ENCODE results near the gene KRT38. TPM values are rescaled to one million over a fixed set of nuclear protein-coding genes. Genes with fewer than 3 reads are reported as not detected.

The KRT38 gene
- total RNA-seq, 1 experiment from 2014 or later = not detected

- H3K14ac ChIP-seq (ENCODE audit: insufficient read depth, low read length) = no peak overlapping the region
- no peak for TF ChIP-seq CTCF (conservative IDR thresholded peaks at IDR 0.05)
- H3K23me2 ChIP-seq (ENCODE audit: insufficient read length, low read depth, low read length, poor library complexity, severe bottlenecking) = no peaks in the 10 kb centered on the region
- H2BK5ac ChIP-seq (ENCODE audit: insufficient read length, low read length) = no peak overlapping the region
- H2BK20ac ChIP-seq (ENCODE audit: low read depth, low read length, poor library complexity, severe bottlenecking) = no peak overlapping the region
- peaks cover 11% of the 10 kb centered on the region for H3K27me3 Mint-ChIP-seq (ENCODE audit: low read depth)
- H2AFZ ChIP-seq (ENCODE audit: low read length) = no peak overlapping the region
- no peak overlapping the region for H4K8ac ChIP-seq (replicated peaks; ENCODE audit: insufficient read length, low read depth, low read length)
- H2AK5ac ChIP-seq (ENCODE audit: insufficient read length, low read length) = no peak overlapping the region
- no CpG with 5 or more reads among the region's 4 CpGs for WGBS (ENCODE audit: extremely low coverage, insufficient read length, low lambda C conversion rate)
- H4K5ac ChIP-seq (ENCODE audit: insufficient read length, low read depth, low read length) = no peak overlapping the region
- H3K18ac ChIP-seq (ENCODE audit: insufficient read length, low read depth, low read length) = no peak overlapping the region
- no peak overlapping the region for H3K56ac ChIP-seq (ENCODE audit: insufficient read length, low read depth, low read length)
- no peaks in the 10 kb centered on the region for H3K79me1 ChIP-seq (ENCODE audit: insufficient read depth, low read depth, low read length, poor library complexity, severe bottlenecking)
- H3K27ac ChIP-seq (ENCODE audit: insufficient read length, low read depth, low read length) = no peak overlapping the region
- no peak overlapping the region for H3K4me2 ChIP-seq (ENCODE audit: insufficient read depth, insufficient read length, low read length)
- no peak overlapping the region for H3T11ph ChIP-seq (ENCODE audit: low read length)
- DNase-seq = no peak
- H2BK15ac ChIP-seq (ENCODE audit: low read depth, low read length) = no peak overlapping the region
- H3K23ac ChIP-seq (ENCODE audit: insufficient read length, low read depth, low read length) = no peak overlapping the region
- H2BK120ac ChIP-seq (ENCODE audit: low read depth, low read length, poor library complexity, severe bottlenecking) = no peak overlapping the region
- no peak overlapping the region for H3K4ac ChIP-seq (ENCODE audit: low read depth, low read length)
- no peaks in the 10 kb centered on the region for H3K4me1 ChIP-seq (ENCODE audit: insufficient read depth, low read length)
- H3K9me3 ChIP-seq (ENCODE audit: control insufficient read depth, low read depth, low read length) = no peaks in the 10 kb centered on the region
- H3K9ac ChIP-seq (ENCODE audit: extremely low read depth, insufficient read length, low read length) = no peak overlapping the region
- no peak overlapping the region for H2BK12ac ChIP-seq (ENCODE audit: insufficient read length, low read depth, low read length)
- H3K79me2 ChIP-seq (ENCODE audit: insufficient read depth, low read length) = no peaks in the 10 kb centered on the region
- no peaks in the 10 kb centered on the region for H4K20me1 ChIP-seq (ENCODE audit: control insufficient read depth, insufficient read depth, insufficient read length)
- peaks cover 8% of the 10 kb centered on the region in 2 experiments; a peak in 3 of 4 replicates for H3K4me1 Mint-ChIP-seq
- H3K27ac Mint-ChIP-seq = no peak overlapping the region
- H4K91ac ChIP-seq (ENCODE audit: insufficient read length, low read depth, low read length) = no peak overlapping the region
- H3K27me3 ChIP-seq (ENCODE audit: insufficient read depth, low read length) = no peaks in the 10 kb centered on the region
- H3K9me3 Mint-ChIP-seq = no peaks in the 10 kb centered on the region
- no peak overlapping the region for H3K4me3 Mint-ChIP-seq
- no peaks in the 10 kb centered on the region for H3K36me3 Mint-ChIP-seq (ENCODE audit: insufficient read depth in 1 of 3, low read depth in 3 of 3)
These were observed 20.6 kb downstream of the KRT38 start for GRCh38 chr17:41420134-41420533.

Measured in H9 (cell line).